Right lobe of liver (tissue), 4 donors: ENCODE results near the gene DCAF5.

Experiments
- POLR2A ChIP-seq: fragments of 450-650 bp; IDR thresholded peaks from one replicate; pipeline ENCODE4 v1.6.1; 2017; ENCODE audit warnings: antibody characterized with exemption, mild to moderate bottlenecking
- TF ChIP-seq, protein P1 (sequence below), 4 donors: fragments of 200-600 bp in 3 of 4; fragments of 450-650 bp in 1 of 4; IDR thresholded peaks; one replicate each; pipeline versions ENCODE4 v1.5.1 to v1.8.0; 2016 to 2022; ENCODE audit warnings: antibody characterized with exemption in 4 of 4, mild to moderate bottlenecking in 2 of 4
- donor health status: DM: no; HTN: no; CAD: no.
- donor health status: DM: no; HTN: no; CAD: no.
- donor health status: DM: no; HTN: yes; CAD: no.

DNA sequence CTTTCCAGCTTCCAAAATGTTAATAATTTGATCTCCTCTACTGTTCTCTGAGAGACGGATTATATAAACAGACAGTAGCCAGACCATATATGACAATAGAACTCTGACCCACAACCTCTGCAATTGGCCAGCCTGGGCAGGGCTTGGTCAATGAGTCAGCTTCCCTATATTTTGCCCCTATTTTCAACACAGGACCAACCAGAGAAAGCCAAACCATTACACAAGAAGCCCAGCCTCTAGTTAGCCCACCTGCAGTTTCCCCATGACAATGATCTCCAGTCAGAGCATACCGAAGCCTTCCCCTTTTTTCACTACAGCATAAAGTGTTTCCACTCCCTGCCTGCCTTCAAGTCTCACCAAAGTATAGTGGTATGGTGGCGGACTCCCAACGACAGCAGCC is 30.8 kb upstream of the DCAF5 start:
- TF ChIP-seq, protein P1, sequence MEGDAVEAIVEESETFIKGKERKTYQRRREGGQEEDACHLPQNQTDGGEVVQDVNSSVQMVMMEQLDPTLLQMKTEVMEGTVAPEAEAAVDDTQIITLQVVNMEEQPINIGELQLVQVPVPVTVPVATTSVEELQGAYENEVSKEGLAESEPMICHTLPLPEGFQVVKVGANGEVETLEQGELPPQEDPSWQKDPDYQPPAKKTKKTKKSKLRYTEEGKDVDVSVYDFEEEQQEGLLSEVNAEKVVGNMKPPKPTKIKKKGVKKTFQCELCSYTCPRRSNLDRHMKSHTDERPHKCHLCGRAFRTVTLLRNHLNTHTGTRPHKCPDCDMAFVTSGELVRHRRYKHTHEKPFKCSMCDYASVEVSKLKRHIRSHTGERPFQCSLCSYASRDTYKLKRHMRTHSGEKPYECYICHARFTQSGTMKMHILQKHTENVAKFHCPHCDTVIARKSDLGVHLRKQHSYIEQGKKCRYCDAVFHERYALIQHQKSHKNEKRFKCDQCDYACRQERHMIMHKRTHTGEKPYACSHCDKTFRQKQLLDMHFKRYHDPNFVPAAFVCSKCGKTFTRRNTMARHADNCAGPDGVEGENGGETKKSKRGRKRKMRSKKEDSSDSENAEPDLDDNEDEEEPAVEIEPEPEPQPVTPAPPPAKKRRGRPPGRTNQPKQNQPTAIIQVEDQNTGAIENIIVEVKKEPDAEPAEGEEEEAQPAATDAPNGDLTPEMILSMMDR (IDR thresholded peaks at IDR 0.05) = no peak
- no peak for TF ChIP-seq POLR2A
